HS-5 (cell line): ENCODE data around the gene KIAA1217.

Experiments used
- DNase-seq: peaks from one replicate; pipeline ENCODE4 v3.0.0-alpha.2; 2012; ENCODE audit warnings: low read depth

Gene KIAA1217

GRCh38 chr10:24501056-24501711, 292.2 kb downstream of the KIAA1217 start:
- DNase-seq = no peak

GRCh38 chr10:24502006-24502405, 293.1 kb downstream of the KIAA1217 start:
- DNase-seq = no peak

GRCh38 chr10:24502801-24503460, 294.0 kb downstream of the KIAA1217 start:
- DNase-seq = no peak

- DNase-seq = no peak
These were observed 294.8 kb downstream of the KIAA1217 start for GRCh38 chr10:24503461-24504320.

- DNase-seq = no peak
These were observed 296.8 kb downstream of the KIAA1217 start for GRCh38 chr10:24505759-24506158.

GRCh38 chr10:24513155-24513554, 304.2 kb downstream of the KIAA1217 start:
- no peak for DNase-seq

GRCh38 chr10:24515481-24515880, 306.5 kb downstream of the KIAA1217 start:
- no peak for DNase-seq

- DNase-seq = no peak
These were observed 309.5 kb downstream of the KIAA1217 start for GRCh38 chr10:24518411-24518810.

GRCh38 chr10:24518981-24519597, 310.2 kb downstream of the KIAA1217 start:
- DNase-seq = no peak

- DNase-seq = no peak
These were observed 311.0 kb downstream of the KIAA1217 start for GRCh38 chr10:24519950-24520349.

GRCh38 chr10:24524314-24524713, 315.4 kb downstream of the KIAA1217 start:
- no peak for DNase-seq

GRCh38 chr10:24526085-24526649, 317.2 kb downstream of the KIAA1217 start:
- no peak for DNase-seq

GRCh38 chr10:24528946-24529345, 320.0 kb downstream of the KIAA1217 start:
- no peak for DNase-seq

- DNase-seq = no peak
These were observed 322.5 kb downstream of the KIAA1217 start for GRCh38 chr10:24531439-24531838.

- DNase-seq = no peak
These were observed 325.0 kb downstream of the KIAA1217 start for GRCh38 chr10:24533981-24534380.

GRCh38 chr10:24536636-24537035, 327.7 kb downstream of the KIAA1217 start:
- DNase-seq = no peak

- DNase-seq = no peak
These were observed 332.4 kb downstream of the KIAA1217 start for GRCh38 chr10:24541239-24541753.

GRCh38 chr10:24542314-24543270, 333.7 kb downstream of the KIAA1217 start:
- DNase-seq = no peak

GRCh38 chr10:24544776-24545175, 335.8 kb downstream of the KIAA1217 start:
- DNase-seq = no peak

GRCh38 chr10:24545585-24545984, 336.6 kb downstream of the KIAA1217 start:
- no peak for DNase-seq

GRCh38 chr10:24550680-24551079, 341.7 kb downstream of the KIAA1217 start:
- DNase-seq = no peak
